ENCODE data around the gene SHB. TPM values are rescaled to one million over a fixed set of nuclear protein-coding genes. Genes with fewer than 3 reads are reported as not detected.

Gene SHB
- polyA plus RNA-seq, 1 donor (not counting 4 experiments of a cell fraction or from before 2014, with no cell fraction given) = 10.9 TPM

DNA sequence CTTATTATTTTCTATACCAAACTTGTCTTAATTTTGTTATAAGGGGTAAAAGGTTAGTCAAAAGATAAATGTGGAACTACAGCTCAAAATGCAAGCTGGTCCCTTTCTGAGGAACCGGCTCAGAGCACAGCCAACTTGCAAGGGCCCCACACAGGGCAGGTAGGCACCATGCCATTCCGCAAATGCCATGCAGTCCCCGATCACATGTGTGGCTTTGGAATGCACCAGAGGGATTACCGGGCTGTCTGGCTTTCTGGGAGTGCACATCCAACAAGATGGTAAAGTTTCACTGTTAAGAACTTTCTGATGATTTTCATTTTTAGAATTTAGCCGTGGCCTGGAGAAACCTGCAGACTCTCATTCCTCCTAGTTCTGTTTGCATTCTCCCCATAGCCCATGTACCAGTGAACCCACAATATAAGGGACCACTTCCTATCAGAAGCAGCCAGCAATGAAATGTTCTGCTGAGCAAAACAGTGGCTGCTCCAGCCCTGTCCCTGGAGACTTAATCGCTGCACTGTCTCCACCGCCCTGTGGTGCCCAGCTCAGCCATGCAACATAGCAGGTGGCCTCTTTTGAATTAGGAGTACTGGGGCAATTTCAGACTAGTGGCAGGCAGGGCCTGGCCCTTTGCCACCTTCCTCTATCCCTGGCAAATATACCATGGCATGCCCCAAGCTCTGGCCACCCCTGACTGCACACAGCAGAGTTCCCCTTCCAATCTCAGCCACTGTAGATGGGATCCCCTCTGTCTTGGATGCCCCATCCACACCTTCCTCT lies 11.4 kb downstream of the SHB start:
- peaks cover 14% of the 10 kb centered on the region for H3K4me1 ChIP-seq (ENCODE audit: control insufficient read depth, extremely low read depth, insufficient read depth, low read length)
- no peak overlapping the region for H3K9ac ChIP-seq (ENCODE audit: control insufficient read depth, extremely low read depth, insufficient read depth, low read length)
- peaks cover 12% of the 10 kb centered on the region for H3K9me1 ChIP-seq (ENCODE audit: control insufficient read depth, extremely low read depth, insufficient read depth, low read length)
- no peak overlapping the region for H3K4me2 ChIP-seq (ENCODE audit: control insufficient read depth, extremely low read depth, insufficient read depth, low read depth, low read length)
- H3K9me3 ChIP-seq (ENCODE audit: control insufficient read depth, low read depth, low read length) = no peaks in the 10 kb centered on the region
- H3K27me3 ChIP-seq (ENCODE audit: control insufficient read depth, extremely low read depth, insufficient read depth, low read length) = no peaks in the 10 kb centered on the region
- H3K4me3 ChIP-seq (ENCODE audit: control insufficient read depth in 2 of 3, extremely low read depth in 1 of 3, insufficient read depth in 2 of 3, low read depth in 1 of 3, low read length in 3 of 3) = no peak overlapping the region
- TF ChIP-seq, protein P1, sequence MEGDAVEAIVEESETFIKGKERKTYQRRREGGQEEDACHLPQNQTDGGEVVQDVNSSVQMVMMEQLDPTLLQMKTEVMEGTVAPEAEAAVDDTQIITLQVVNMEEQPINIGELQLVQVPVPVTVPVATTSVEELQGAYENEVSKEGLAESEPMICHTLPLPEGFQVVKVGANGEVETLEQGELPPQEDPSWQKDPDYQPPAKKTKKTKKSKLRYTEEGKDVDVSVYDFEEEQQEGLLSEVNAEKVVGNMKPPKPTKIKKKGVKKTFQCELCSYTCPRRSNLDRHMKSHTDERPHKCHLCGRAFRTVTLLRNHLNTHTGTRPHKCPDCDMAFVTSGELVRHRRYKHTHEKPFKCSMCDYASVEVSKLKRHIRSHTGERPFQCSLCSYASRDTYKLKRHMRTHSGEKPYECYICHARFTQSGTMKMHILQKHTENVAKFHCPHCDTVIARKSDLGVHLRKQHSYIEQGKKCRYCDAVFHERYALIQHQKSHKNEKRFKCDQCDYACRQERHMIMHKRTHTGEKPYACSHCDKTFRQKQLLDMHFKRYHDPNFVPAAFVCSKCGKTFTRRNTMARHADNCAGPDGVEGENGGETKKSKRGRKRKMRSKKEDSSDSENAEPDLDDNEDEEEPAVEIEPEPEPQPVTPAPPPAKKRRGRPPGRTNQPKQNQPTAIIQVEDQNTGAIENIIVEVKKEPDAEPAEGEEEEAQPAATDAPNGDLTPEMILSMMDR (optimal IDR thresholded peaks at IDR 0.05 in 1 of 3, IDR thresholded peaks at IDR 0.05 in 1 of 3, conservative IDR thresholded peaks at IDR 0.05 in 1 of 3; ENCODE audit: extremely low read depth in 1 of 3, insufficient read depth in 2 of 3, low read length in 3 of 3) = no peak
- no peak for TF ChIP-seq EZH2 (IDR thresholded peaks at IDR 0.05; ENCODE audit: low read length)
- H4K20me1 ChIP-seq (ENCODE audit: control insufficient read depth, extremely low read depth, insufficient read depth, low read length) = peaks cover 8% of the 10 kb centered on the region
- no peak for DNase-seq (ENCODE audit: low read depth, low spot score)
- dilution Hi-C loops (cut with MboI; ENCODE audit: extremely low pct_ligation_motif_present, low sequenced_read_pairs) = loop anchor here (25.0 kb wide), 1 partner anchor 105 kb away; no protein-coding TSS in a partner anchor
- H2AFZ ChIP-seq (ENCODE audit: control insufficient read depth, low read length) = no peak overlapping the region
- H3K36me3 ChIP-seq (ENCODE audit: control insufficient read depth in 2 of 2, extremely low read depth in 1 of 2, insufficient read depth in 2 of 2, low read length in 2 of 2) = peaks cover 5 to 20% of the 10 kb centered on the region in 2 experiments
- no peak for FAIRE-seq
- peaks cover 97% of the 10 kb centered on the region for H3K79me2 ChIP-seq (ENCODE audit: control insufficient read depth, insufficient read depth, low read length)
- H3K27ac ChIP-seq (ENCODE audit: control insufficient read depth, insufficient read depth, low read length) = no peak overlapping the region

DNA sequence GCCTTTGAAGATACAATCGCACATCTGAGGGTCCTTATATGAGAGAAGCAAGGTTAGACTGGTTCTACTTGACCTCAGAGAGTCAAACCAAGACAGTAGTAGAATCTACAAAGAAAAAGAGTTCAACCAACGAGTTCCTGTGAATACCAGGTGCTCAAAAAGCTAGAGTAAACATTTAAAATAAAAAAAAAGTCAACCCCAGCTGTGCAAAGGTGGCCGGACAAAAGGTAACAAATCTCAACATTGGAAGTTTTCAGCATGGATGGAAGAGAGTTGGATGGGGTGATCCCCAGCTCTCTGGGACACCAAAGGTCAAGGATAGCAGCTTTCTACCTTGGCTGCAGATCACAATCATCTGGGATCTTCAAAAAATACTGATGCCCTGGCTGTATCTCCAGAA lies 14.4 kb downstream of the SHB start:
- Histone ChIP-seq H2AFZ (ENCODE audit: control insufficient read depth, low read length) (no peak overlapping the region), H3K27ac (ENCODE audit: control insufficient read depth, insufficient read depth, low read length) (no peak overlapping the region), H3K4me2 (ENCODE audit: control insufficient read depth, extremely low read depth, insufficient read depth, low read depth, low read length) (no peak overlapping the region), H3K79me2 (ENCODE audit: control insufficient read depth, insufficient read depth, low read length) (peaks cover 93% of the 10 kb centered on the region), H3K27me3 (ENCODE audit: control insufficient read depth, extremely low read depth, insufficient read depth, low read length) (no peaks in the 10 kb centered on the region), H3K9me3 (ENCODE audit: control insufficient read depth, low read depth, low read length) (no peaks in the 10 kb centered on the region), H3K36me3 (ENCODE audit: control insufficient read depth in 2 of 2, extremely low read depth in 1 of 2, insufficient read depth in 2 of 2, low read length in 2 of 2) (peaks cover under 1 to 11% of the 10 kb centered on the region in 2 experiments), H3K4me1 (ENCODE audit: control insufficient read depth, extremely low read depth, insufficient read depth, low read length) (peaks cover 3% of the 10 kb centered on the region), H3K9me1 (ENCODE audit: control insufficient read depth, extremely low read depth, insufficient read depth, low read length) (peaks cover 8% of the 10 kb centered on the region), H3K4me3 (ENCODE audit: control insufficient read depth in 2 of 3, extremely low read depth in 1 of 3, insufficient read depth in 2 of 3, low read depth in 1 of 3, low read length in 3 of 3) (no peak overlapping the region), H4K20me1 (ENCODE audit: control insufficient read depth, extremely low read depth, insufficient read depth, low read length) (peaks cover 8% of the 10 kb centered on the region), H3K9ac (ENCODE audit: control insufficient read depth, extremely low read depth, insufficient read depth, low read length) (no peak overlapping the region)
- TF ChIP-seq, protein P1 (optimal IDR thresholded peaks at IDR 0.05 in 1 of 3, IDR thresholded peaks at IDR 0.05 in 1 of 3, conservative IDR thresholded peaks at IDR 0.05 in 1 of 3; ENCODE audit: extremely low read depth in 1 of 3, insufficient read depth in 2 of 3, low read length in 3 of 3) = no peak
- TF ChIP-seq EZH2 (IDR thresholded peaks at IDR 0.05; ENCODE audit: low read length) = no peak
- dilution Hi-C loops (cut with MboI; ENCODE audit: extremely low pct_ligation_motif_present, low sequenced_read_pairs) = loop anchor here (25.0 kb wide), 1 partner anchor 108 kb away; no protein-coding TSS in a partner anchor
- FAIRE-seq (no peak), DNase-seq (ENCODE audit: low read depth, low spot score) (no peak)
